Pulmonary artery endothelial cell (primary cell): Measurements from ENCODE around the gene TMEM116. TPM values are rescaled to one million over a fixed set of nuclear protein-coding genes. Genes with fewer than 3 reads are reported as not detected.
"Not testable (repeated sequence)": the region's sequence is repeated elsewhere in the genome, so short reads cannot be mapped to it uniquely, and the experiment has no call there.

Experiments used
- DNase-seq: peaks from one replicate; pipeline ENCODE4 v3.0.0-alpha.2; 2011; ENCODE audit warnings: low read depth, low spot score
- total RNA-seq: library from RNA; depleted of rRNA; stranded (reverse); fragments of >200 nt; gene quantifications from 2 replicates; pipeline ENCODE4 v1.2.3, GENCODE V29; 2014

The TMEM116 gene
- total RNA-seq = 1.7 and 2.3 TPM in 2 replicates

DNA sequence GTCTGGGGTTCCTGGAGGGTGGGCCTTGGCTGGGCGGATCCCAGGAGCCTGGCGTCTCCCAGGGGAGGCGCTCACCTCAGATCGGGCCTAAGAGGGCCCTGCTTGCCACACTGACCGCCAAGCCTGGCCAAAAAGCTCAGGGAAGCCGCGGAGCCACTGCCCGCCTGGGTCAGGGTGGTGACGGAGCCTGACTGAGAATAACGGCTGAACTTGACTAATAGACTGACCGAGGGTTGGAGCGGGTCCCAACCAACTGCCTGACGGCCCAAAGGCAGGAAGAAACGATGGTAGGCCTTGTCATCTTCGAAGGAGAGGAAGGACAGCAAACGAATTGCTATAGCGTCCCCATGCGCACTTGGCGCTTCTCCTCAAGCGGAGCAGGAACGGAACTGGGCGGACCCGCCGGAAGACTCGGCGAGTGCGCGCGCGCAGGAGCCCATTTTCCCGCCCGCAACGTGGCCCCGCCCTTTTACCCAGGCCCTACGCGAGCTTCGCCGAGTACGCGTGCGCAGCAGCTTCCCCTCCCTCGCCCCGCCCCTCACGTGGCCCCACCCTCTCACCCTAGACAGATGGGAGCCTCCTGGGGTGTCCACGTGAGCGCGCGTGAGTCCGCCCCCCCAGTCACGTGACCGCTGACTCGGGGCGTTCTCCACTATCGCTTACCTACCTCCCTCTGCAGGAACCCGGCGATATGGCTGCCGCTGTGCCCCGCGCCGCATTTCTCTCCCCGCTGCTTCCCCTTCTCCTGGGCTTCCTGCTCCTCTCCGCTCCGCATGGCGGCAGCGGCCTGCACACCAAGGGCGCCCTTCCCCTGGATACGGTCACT is at the start of gene TMEM116, which contains the start of gene ERP29:
TMEM116 (minus strand) TSS at position 391 of the 826 bp plus-strand sequence. CDS start 7,895 bp downstream, outside the sequence.
ERP29 (plus strand) TSS at position 652 of the 826 bp plus-strand sequence; CDS start at position 692, 40 bp downstream.
- DNase-seq = peak; percentile 93

DNA sequence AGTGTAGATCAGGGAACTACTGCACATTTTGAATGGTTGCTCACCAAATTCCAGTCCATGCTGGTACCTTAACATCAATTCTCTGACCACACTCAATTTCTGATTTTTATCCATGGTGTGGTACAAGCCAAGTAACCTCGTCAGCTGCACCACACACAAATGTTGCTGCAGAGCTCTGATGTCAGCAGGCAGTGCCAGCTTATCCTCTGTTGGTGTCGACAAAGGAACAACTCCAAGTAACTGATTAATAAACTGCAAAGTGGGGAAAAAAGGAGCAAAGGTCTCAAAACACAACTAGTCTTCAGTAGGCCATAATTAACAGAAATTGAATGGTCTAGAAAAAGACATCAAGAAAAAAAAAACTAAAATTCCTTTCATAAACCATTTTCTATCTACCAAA is 48.2 kb upstream of the TMEM116 start:
- DNase-seq = no peak

DNA sequence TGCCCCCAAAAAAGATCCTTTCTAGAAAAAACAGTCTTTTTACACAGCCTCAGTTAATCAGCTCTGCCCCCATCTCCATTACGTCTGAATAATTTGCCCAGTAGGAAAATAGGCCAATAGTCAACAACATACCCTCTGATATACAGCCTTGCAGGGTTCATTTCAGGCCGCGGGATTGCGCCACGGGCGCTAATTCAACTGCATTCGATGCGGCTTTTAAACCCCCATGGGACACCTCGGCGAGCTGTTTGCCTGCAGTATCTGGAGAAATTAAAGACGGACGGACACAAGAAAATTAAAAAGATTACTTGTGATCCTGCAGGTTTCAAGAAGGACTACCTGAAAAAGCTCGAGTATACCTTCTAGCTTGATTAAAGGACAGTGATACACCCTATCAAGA is 36.4 kb upstream of the TMEM116 start:
- no peak for DNase-seq

DNA sequence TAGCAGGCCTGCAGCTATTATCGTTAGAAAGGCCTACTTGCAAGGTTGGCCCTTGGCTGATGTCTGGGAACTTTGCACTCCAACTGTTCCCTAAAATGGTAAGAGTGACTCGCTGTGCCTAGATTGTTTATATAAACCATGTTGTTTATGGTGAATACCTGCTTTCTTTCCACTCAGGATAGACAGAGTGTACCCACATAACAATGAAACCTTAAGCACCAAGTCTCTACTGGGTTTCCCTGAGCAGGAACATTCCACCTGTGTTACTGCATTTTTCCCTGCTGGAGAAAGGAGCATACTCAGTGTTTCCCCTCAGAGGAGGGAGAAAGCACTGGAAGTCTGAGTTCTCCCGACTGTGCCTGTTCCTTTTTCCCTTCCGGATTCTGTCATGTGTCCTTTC is 33.0 kb upstream of the TMEM116 start:
- no peak for DNase-seq

DNA sequence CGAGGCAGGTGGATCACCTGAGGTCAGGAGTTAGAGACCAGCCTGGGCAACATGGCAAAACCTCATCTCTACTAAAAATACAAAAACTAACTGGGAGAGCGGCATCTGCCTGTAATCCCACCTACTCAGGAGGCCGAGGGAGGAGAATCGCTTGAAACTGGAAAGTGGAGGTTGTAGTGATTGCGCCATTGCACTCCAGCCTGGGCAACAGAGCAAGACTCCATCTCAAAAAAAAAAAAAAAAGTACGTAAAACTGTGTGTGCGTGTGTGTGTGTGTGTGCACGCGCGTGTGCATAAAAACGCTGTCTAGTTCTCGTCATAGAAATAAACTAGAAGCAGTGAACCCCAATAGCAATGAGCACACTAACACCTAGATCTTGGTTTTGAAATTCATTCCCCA is 23.6 kb upstream of the TMEM116 start:
- DNase-seq = not testable (repeated sequence)

DNA sequence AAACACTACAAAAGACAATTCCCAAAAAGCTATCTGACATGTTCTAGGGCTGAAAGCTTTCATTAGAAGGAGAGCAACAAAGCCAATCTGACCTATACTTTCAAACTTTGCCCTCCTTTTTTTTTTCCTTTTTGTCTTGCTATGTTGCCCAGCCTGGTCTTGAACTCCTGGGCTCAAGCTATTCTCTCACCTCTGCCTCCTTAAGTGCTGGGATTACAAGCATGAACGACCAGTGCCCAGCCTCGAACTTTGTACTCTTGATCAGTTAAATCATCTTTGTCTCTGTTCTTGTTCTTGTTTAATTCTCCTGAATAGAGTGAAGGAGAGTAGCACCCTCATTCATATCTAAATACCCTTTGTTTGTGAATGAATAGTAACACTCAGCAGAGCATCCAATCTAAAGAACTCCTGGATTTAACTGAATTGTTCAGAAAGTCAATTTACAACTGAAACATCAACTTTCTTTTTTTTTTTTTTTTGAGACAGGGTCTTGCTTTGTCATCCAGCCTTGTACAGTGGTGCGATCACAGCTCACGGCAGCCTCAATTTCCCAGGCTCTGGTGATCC is 22.3 kb upstream of the TMEM116 start:
- DNase-seq = no peak

DNA sequence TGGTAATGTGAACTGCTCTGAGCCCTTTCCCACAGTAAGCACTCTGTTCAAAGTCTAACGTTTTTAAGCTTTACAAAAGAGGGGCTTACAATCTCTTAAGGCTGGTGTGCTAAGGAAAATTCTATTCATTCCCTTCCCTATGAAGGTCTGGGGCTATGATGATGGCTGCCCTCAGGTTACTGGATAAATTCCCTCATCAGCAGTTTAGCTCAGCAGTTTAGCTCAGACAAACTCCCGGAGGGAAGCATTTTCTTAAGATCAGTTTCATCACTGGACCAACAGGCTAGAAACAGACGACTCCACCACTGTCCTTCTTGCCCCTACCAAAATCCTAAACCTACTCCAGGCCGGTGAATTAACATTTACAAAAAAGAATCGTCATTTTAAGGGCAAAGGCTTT is 19.3 kb upstream of the TMEM116 start:
- no peak for DNase-seq

DNA sequence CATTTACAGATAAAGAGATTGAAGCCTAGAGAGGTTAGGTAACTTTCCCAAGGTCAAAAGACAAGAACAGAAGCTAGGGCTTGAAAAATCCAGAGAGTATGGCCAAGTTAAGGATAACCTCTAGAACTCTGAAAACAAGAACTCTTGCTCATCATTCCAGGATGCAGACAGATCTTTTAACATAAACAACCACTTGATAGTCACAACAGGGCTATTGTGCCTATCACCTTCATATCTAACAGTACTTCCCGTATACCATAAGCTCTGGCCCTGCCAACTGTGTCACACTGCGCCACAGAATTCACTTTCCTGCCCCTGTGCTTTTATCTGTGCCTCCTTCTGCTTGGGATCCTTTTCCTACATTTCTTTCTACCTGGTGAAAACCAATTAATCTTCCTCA is 18.5 kb upstream of the TMEM116 start:
- no peak for DNase-seq

DNA sequence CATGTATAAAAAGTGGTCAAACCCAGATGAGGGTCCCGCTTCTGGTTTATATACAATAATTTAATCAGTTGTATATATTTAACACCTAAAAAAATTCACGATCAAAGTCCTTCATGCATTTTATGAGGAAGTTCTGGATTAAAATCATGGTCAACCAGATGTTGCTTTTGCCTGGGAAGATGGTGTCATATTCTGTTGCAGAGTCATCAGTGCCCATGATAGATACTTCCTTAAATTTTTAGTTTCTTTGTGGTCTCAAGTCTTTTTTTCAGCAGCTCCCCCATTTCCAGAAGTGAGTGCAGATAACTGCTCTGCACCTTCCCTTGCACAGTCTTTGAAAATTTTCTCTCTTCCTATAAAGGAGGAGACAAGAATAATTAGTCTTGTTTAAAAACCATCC is 16.3 kb upstream of the TMEM116 start:
- DNase-seq = no peak

DNA sequence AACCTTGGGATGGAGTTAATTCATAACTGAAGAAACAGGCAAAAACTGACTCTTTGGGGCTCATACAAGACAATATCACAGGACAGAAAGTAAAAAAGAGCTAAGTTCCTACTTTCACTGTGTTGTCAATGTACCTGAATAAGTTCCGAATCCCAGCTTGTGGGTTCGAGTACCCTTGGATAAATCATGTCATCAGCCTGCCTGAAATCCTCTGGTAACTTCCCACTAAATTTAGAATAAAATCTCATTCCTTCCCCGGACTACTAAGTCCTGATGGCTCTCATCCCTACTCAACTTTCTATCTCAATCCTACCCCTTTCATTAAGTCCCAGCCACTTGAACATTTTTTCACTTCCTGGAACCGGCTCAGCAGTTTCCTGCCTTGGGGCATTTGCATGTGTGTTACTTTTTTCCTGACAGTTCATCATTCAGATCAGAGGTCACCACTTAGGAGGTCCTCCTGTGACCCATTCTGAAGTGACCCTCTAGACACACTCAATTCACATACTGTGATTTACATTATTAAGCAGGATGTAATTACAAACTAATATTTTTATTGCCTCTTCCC is 12.9 kb upstream of the TMEM116 start:
- DNase-seq = no peak

DNA sequence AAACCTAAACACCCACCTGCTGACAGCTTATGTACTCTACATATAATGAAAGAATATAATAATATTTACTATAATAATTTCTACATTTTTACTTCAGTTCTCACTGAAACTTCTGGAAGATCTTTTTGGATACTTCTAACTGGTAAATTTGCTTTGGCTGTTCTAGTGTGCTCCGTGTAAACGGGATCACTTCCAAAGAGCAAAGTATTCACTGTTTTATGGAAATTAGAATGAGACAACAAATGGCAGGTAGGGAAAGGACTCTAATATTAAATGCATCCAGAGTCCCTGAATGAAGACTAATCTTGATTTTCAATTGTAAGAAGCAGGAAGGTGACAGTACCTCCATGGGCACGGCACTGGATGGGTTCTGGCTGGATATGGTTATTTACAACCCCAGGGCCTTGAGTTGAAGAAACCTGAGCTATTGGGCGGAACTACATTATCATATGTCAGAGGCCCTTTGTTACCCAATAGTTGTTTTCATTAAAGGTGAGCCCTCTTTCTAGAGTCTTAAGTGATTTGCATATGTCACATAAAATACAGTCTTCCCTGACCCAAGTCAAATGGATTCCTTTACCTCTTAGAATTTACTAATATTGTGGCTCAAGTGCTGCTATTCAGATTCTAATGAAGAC is 10.9 kb upstream of the TMEM116 start:
- DNase-seq = no peak

DNA sequence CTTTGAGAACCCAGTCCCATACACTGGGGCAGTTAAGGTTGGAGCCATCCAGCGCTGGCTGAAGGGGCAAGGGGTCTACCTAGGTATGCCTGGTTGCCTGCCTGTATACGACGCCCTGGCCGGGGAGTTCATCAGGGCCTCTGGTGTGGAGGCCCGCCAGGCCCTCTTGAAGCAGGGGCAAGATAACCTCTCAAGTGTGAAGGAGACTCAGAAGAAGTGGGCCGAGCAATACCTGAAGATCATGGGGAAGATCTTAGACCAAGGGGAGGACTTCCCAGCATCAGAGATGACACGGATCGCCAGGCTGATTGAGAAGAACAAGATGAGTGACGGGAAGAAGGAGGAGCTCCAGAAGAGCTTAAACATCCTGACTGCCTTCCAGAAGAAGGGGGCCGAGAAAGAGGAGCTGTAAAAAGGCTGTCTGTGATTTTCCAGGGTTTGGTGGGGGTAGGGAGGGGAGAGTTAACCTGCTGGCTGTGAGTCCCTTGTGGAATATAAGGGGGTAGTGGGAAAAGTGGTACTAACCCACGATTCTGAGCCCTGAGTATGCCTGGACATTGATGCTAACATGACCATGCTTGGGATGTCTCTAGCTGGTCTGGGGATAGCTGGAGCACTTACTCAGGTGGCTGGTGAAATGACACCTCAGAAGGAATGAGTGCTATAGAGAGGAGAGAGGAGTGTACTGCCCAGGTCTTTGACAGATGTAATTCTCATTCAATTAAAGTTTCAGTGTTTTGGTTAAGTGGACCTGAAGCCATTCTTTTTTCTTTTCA is 9.5 kb upstream of the TMEM116 start:
- DNase-seq = no peak

DNA sequence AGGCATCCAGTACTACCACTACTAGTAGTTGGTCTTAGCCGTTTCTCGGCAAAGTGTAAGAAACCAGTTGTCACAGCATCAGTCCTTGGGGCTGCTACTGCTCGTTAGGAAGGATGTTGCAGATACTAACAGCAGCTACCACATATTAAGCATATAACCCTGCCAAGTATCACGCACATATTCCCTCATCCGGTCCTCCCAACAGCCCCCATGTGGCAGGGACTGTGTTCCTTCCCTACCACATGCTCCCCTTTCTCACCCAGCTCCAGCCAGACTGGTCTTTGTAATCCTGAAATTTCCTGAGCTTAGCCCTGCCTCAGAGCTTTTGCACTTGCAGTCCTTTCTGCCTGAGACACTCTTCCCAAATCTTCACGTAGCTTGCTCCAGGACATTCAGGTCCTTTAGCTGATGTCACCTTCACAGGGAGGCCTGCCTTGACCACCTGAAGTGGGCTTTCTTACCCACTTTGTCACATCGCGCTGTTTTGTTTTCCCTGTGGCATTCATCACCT is 8.0 kb upstream of the TMEM116 start:
- no peak for DNase-seq

DNA sequence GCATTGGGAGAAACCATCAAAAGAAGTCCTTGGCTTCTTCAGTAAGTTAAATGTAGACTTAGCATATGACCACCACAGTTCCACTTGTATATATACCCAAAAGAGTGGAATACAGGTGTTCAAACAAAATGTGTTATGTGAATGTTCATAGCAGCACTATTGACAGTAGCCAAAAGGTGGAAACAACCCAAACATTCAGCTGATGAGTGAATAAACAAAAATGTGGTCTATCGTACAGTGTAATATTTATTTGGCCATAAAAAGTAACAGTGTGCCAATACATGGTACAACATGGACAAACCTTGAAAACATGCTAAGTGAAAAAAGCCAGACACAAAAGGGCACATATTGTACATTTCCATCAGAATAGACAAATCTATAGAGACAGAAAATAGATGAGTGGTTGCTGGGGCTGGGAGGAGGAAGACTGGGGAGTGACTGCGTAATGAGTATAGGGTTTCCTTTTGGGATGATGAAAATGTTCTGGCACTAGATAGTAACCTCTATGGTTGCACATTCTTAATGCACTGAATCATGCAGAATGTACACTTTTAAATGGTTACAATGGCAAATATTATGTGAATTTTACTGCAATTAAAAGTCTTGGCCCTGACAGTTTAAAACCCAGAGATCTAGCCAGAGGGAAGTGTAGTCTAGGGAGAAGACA is 5.7 kb upstream of the TMEM116 start:
- DNase-seq = no peak

DNA sequence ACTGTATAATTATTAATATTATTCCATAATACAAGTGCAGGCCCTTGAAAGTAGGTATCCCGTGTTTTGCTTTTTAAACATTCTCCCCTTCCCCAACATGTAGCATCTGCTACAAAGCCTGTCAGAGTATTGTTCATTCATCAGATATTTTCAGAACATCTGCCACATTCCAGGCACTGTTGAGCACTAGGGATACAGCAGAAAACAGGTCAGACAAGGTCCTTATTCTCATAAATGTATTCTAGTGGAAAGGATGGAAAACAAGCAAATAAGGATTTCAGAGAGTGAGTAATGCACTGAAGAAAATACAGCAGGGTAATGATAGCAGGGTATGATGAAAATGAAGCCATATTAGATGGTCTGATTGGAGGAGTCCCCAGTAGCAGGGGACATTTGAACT is 4.1 kb upstream of the TMEM116 start:
- DNase-seq = no peak

DNA sequence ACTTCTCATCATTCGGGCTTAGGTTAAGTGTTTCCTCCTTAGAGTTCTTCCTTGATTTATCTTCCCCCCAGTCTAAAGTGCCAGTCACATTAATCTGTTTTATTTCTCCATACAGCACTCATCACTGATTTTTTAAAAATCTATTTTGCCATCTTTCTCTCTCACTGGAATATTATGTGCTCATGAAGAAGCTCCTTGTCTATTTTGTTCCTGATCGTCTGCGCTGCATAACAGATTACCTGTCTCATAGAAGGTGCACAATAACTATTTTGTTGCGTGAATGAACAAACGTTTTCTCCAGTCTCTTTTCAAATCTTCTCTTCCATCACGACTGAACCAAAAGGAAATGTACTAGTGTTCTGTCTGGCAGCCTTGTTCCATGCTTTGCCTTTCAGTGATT is 3.0 kb upstream of the TMEM116 start:
- no peak for DNase-seq

DNA sequence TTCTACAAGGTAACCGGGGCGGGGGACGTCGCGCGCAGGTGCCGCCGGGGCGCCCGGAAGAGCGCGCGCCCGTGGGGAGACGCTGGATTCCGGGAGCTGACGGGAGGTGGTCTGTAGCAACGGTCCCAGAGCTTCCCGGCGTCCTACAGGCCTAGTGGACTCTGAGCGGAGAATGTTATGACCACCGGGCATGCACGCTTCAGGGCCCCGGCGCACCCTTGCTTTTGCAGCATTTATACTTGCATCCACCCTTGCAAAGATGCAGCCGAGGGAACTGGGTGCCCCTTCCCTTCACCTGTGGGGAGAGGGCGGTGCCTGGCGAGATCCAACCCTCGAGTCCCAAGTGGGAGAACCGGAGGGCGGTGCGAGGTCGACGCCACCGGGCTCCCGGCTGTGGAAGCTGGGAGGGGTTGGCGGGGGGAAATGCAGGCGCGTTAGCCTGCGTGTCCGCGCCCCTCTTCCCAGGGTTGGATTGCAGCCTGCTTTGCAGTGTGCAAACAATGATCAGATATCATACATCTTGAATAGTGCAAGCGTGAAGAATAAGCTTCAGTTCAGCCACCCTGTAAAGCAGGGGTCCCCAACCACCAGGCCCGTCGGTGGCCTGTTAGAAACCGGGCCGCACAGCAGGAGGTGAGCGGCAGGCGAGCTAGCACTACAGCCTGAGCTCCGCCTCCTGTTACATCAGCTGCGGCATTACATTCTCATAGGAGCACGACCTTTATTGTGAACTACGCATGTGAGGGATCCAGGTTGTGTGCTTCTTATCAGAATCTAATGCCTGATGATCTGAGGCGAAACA is 837 bp upstream of the TMEM116 start:
- peak; percentile 59 for DNase-seq

DNA sequence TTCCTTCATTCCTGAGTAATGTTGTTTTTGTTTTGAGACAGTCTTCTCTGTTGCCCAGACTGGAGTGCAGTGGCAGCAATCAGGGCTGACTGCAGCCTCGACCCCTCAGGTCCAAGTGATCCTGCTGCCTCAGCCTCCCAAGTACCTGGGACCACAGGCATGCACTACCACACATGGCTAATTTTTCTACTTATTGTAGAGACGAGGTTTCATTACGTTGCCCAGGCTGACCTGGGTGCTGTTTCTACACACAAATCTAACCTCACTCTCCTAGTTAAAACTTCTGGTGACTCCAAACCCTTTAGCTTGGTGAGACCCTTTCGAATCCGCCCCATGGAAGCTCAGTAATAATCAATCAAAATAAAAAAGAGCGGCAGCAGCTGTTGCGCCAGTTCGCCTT is 1.3 kb downstream of the TMEM116 start:
- no peak for DNase-seq

DNA sequence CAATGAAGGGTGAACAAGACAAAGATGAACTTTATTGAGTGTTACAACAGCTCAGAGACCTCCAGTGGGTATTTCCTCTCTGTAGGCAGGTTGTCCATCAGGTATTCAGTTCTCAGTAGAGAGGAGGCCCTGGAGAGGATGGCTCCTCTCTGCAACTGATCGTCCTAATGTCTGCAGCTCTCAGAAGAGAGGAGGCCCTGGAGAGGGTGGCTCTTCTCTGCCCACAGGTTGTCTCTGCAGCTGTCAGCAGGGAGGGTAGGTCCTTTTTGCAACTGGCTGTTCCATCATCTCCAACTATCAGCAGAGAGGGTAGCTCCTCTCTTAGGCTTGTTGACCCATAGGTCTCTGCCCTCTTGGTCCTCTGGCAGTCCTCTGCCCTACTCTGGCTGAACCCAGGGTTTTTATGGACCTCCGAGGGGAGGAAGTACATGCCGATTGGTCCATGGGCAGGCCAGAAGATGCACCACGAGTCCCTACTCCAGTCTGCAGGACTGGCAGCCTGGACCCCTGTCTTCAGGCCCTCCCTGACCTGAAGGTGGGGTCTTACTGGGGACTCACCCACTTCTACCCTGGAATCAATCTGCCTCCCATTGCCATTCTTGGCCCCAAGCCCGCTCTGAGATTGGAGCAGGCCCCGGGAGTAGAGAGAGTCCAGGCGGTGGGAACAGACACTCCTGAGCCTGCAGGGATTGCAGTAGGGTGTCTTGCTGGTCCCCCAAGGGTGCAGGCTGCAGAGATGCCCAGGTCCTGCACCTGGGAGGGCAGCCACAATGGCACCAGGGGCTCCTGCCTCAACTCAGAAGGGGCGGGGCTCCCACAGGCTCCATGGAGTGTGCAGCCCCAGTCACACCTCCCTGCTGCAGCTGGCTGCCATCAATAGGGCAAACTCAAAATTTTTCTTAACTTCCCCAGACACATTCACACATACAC is 2.3 kb downstream of the TMEM116 start:
- no peak for DNase-seq
